IMR-90 (cell line): Measurements from ENCODE around the gene DUSP8.

Source experiments
- BHLHE40 ChIP-seq: fragments of 150-350 bp; IDR thresholded peaks from 2 replicates; pipeline ENCODE4 v1.6.1; 2016; ENCODE audit warnings: mild to moderate bottlenecking, low read depth, low read length
- FOS ChIP-seq: fragments of 150-350 bp; IDR thresholded peaks from 2 replicates; pipeline ENCODE4 v1.6.1; 2016; ENCODE audit warnings: low read depth, low read length
- MAFK ChIP-seq: IDR thresholded peaks from 2 replicates; pipeline ENCODE4 v1.6.1; 2012; ENCODE audit warnings: low read depth, low read length, improper control_type of control experiment
- MAZ ChIP-seq: IDR thresholded peaks from 2 replicates; pipeline ENCODE4 v1.6.1; 2012; ENCODE audit warnings: low read depth, mild to moderate bottlenecking, low read length, improper control_type of control experiment, moderate library complexity, borderline replicate concordance
- SMC3 ChIP-seq: fragments of 150-350 bp; IDR thresholded peaks from 2 replicates; pipeline ENCODE4 v1.6.1; 2016; ENCODE audit warnings: low read depth, mild to moderate bottlenecking, antibody characterized with exemption, low read length, moderate library complexity
- TF ChIP-seq, protein P1 (sequence below): conservative IDR thresholded peaks from 2 replicates; pipeline ENCODE4 v1.5.1; 2012; ENCODE audit warnings: mild to moderate bottlenecking, low read depth, low read length, improper control_type of control experiment
- TF ChIP-seq, protein P2 (sequence below): fragments of 150-350 bp; IDR thresholded peaks from 2 replicates; pipeline ENCODE4 v1.6.1; 2017; ENCODE audit warnings: mild to moderate bottlenecking, antibody characterized with exemption, low read length, low read depth

DNA sequence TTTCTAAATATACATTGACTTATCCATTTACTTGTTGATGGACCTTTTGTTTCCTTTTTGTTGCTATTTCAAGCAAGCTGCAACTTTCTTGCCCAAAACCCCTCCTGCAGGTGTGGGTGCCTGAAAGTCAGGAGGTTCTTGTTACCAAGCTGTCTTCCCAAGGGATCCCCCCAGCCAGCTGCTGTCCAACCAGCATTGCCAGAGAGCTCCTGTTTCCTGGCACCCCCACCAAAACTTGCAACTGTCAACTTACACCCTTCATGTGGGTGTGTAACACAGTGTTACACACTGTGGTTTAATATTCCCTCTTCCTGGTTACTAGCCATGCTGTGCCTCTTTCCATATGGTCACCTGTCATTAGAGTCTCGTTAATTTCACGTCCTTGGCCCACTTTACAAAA, 14.6 kb upstream of the DUSP8 start:
- TF ChIP-seq, protein P1, sequence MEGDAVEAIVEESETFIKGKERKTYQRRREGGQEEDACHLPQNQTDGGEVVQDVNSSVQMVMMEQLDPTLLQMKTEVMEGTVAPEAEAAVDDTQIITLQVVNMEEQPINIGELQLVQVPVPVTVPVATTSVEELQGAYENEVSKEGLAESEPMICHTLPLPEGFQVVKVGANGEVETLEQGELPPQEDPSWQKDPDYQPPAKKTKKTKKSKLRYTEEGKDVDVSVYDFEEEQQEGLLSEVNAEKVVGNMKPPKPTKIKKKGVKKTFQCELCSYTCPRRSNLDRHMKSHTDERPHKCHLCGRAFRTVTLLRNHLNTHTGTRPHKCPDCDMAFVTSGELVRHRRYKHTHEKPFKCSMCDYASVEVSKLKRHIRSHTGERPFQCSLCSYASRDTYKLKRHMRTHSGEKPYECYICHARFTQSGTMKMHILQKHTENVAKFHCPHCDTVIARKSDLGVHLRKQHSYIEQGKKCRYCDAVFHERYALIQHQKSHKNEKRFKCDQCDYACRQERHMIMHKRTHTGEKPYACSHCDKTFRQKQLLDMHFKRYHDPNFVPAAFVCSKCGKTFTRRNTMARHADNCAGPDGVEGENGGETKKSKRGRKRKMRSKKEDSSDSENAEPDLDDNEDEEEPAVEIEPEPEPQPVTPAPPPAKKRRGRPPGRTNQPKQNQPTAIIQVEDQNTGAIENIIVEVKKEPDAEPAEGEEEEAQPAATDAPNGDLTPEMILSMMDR = no peak
- TF ChIP-seq BHLHE40 = no peak
- no peak for TF ChIP-seq MAFK
- TF ChIP-seq, protein P2, sequence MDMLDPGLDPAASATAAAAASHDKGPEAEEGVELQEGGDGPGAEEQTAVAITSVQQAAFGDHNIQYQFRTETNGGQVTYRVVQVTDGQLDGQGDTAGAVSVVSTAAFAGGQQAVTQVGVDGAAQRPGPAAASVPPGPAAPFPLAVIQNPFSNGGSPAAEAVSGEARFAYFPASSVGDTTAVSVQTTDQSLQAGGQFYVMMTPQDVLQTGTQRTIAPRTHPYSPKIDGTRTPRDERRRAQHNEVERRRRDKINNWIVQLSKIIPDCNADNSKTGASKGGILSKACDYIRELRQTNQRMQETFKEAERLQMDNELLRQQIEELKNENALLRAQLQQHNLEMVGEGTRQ = no peak
- no peak for TF ChIP-seq SMC3
- TF ChIP-seq FOS = no peak
- TF ChIP-seq MAZ = no peak
